Liver (tissue), 9 donors: ENCODE data around the gene TGFB1I1. TPM values are rescaled to one million over a fixed set of nuclear protein-coding genes. Genes with fewer than 3 reads are reported as not detected.

ENCODE experiments used
- DNase-seq: peaks from one replicate; pipeline ENCODE4 v3.0.0-alpha.2; 2017; ENCODE audit warnings: low spot score
- H3K27ac ChIP-seq, 2 donors: one replicate each; pipeline ENCODE4 v1.7.0; 2013; ENCODE audit warnings: inconsistent platforms in 2 of 2, low read length in 2 of 2, control low read depth in 1 of 2, low read depth in 1 of 2, mild to moderate bottlenecking in 1 of 2
- H3K27me3 ChIP-seq, 4 donors: one replicate each; pipeline versions ENCODE4 v1.6.1 to v1.7.0; 2013; ENCODE audit warnings: low read length in 3 of 4, inconsistent platforms in 1 of 4, mild to moderate bottlenecking in 1 of 4, moderate library complexity in 1 of 4; ENCODE audit not compliant: control insufficient read depth in 4 of 4, insufficient read depth in 4 of 4
- H3K36me3 ChIP-seq, 4 donors: one replicate each; pipeline versions ENCODE4 v1.6.1 to v1.7.0; 2013; ENCODE audit warnings: low read length in 3 of 4, mild to moderate bottlenecking in 3 of 4, low read depth in 1 of 4, moderate library complexity in 1 of 4; ENCODE audit not compliant: control insufficient read depth in 4 of 4, insufficient read depth in 3 of 4
- H3K4me1 ChIP-seq, 4 donors: one replicate each; pipeline versions ENCODE4 v1.6.1 to v1.7.0; 2013; ENCODE audit warnings: low read length in 3 of 4, mild to moderate bottlenecking in 3 of 4, moderate library complexity in 1 of 4; ENCODE audit not compliant: control insufficient read depth in 4 of 4, insufficient read depth in 4 of 4
- H3K4me3 ChIP-seq, 3 donors: one replicate each; pipeline versions ENCODE4 v1.6.1 to v1.7.0; 2013; ENCODE audit warnings: low read length in 3 of 3, control low read depth in 1 of 3, low read depth in 1 of 3, mild to moderate bottlenecking in 1 of 3
- H3K9ac ChIP-seq, 2 donors: one replicate each; pipeline ENCODE4 v1.7.0; 2013; ENCODE audit warnings: low read length in 2 of 2, mild to moderate bottlenecking in 2 of 2, moderate library complexity in 2 of 2, control low read depth in 1 of 2, low read depth in 1 of 2
- H3K9me3 ChIP-seq, 4 donors: one replicate each; pipeline versions ENCODE4 v1.6.1 to v1.7.0; 2013; ENCODE audit warnings: low read length in 3 of 4; ENCODE audit not compliant: control insufficient read depth in 4 of 4
- ATF3 ChIP-seq: IDR thresholded peaks from 2 replicates; pipeline ENCODE4 v1.6.1; 2016; ENCODE audit warnings: antibody characterized with exemption
- CTCF ChIP-seq: fragments of 150-350 bp; IDR thresholded peaks from 2 replicates; pipeline ENCODE4 v1.5.1; 2017; ENCODE audit warnings: improper control_type of control experiment, low read depth, low read length; ENCODE audit not compliant: missing input control
- EGR1 ChIP-seq, 2 donors: IDR thresholded peaks; 2 replicates each; pipeline ENCODE4 v1.6.1; 2016 to 2018; ENCODE audit warnings: antibody characterized with exemption in 2 of 2, low read depth in 2 of 2
- FOXA1 ChIP-seq: IDR thresholded peaks from 2 replicates; pipeline ENCODE4 v1.6.1; 2016; ENCODE audit warnings: antibody characterized with exemption
- FOXA2 ChIP-seq: IDR thresholded peaks from 2 replicates; pipeline ENCODE4 v1.6.1; 2016; ENCODE audit warnings: antibody characterized with exemption
- GABPA ChIP-seq, 2 donors: IDR thresholded peaks in 1 of 2; conservative IDR thresholded peaks in 1 of 2; 2 replicates each; pipeline ENCODE4 v1.6.1; 2016; ENCODE audit warnings: antibody characterized with exemption in 2 of 2, mild to moderate bottlenecking in 1 of 2, moderate library complexity in 1 of 2
- HNF4A ChIP-seq, 2 donors: conservative IDR thresholded peaks; 2 replicates each; pipeline ENCODE4 v1.6.1; 2016; ENCODE audit warnings: antibody characterized with exemption in 2 of 2, mild to moderate bottlenecking in 2 of 2
- HNF4G ChIP-seq: IDR thresholded peaks from 2 replicates; pipeline ENCODE4 v1.6.1; 2016; ENCODE audit warnings: antibody characterized with exemption
- JUND ChIP-seq, 2 donors: IDR thresholded peaks; 2 replicates each; pipeline ENCODE4 v1.6.1; 2016; ENCODE audit warnings: antibody characterized with exemption in 2 of 2
- MAX ChIP-seq: IDR thresholded peaks from 2 replicates; pipeline ENCODE4 v1.6.1; 2016; ENCODE audit warnings: antibody characterized with exemption
- RAD21 ChIP-seq, 2 donors: IDR thresholded peaks; 2 replicates each; pipeline ENCODE4 v1.6.1; 2016; ENCODE audit warnings: antibody characterized with exemption in 2 of 2, mild to moderate bottlenecking in 2 of 2
- REST ChIP-seq: IDR thresholded peaks from 2 replicates; pipeline ENCODE4 v1.6.1; 2016; ENCODE audit warnings: antibody characterized with exemption, mild to moderate bottlenecking
- RXRA ChIP-seq, 2 donors: IDR thresholded peaks; 2 replicates each; pipeline ENCODE4 v1.6.1; 2017 to 2018; ENCODE audit warnings: antibody characterized with exemption in 2 of 2, mild to moderate bottlenecking in 1 of 2
- TAF1 ChIP-seq: conservative IDR thresholded peaks from 2 replicates; pipeline ENCODE4 v1.6.1; 2016; ENCODE audit warnings: antibody characterized with exemption, mild to moderate bottlenecking
- YY1 ChIP-seq: IDR thresholded peaks from 2 replicates; pipeline ENCODE4 v1.6.1; 2016; ENCODE audit warnings: antibody characterized with exemption, mild to moderate bottlenecking
- ZBTB33 ChIP-seq: IDR thresholded peaks from 2 replicates; pipeline ENCODE4 v1.6.1; 2016; ENCODE audit warnings: antibody characterized with exemption
- WGBS: extraction: QIAGEN DNeasy Blood & Tissue Kit; methylation state at CpG from one replicate; pipeline ENCODE4 v1.1.7; 2013; 5-methylcytosine and 5-hydroxymethylcytosine counted together
- polyA plus RNA-seq, 2 donors: library from polyadenylated mRNA; stranded (reverse) in 1 of 2; unstranded in 1 of 2; fragments of 200-250 nt in 1 of 2; fragments of >200 nt in 1 of 2; fragmentation: Nextera tagmentation in 1 of 2; extraction: Ambion mirVana in 1 of 2; gene quantifications; one replicate each; pipeline versions ENCODE4 v1.2.1 to v1.2.3, GENCODE V29; 2013 to 2015
- total RNA-seq, 2 donors: library from RNA; depleted of rRNA; stranded (reverse); fragments of >200 nt; gene quantifications; one replicate each; pipeline ENCODE4 v1.2.3, GENCODE V29; 2014
- donor health status: healthy.
- donor health status: healthy.
- donor health status: healthy.
- donor health status: healthy.
- donor health status: healthy.

The TGFB1I1 gene
- total and polyA plus RNA-seq, 4 donors = 4.2 to 8.3 (median 5.8) TPM

GRCh38 chr16:31467151-31467773 is 4.7 kb upstream of the TGFB1I1 start:
- peaks cover 0 to 23% (median 3%) of the 10 kb centered on the region in 4 donors for H3K36me3 ChIP-seq
- no peak for TF ChIP-seq CTCF
- no peak for TF ChIP-seq EGR1 (IDR thresholded peaks at IDR 0.05; ENCODE audit: low read depth in 2 of 2)
- no peak for TF ChIP-seq REST
- TF ChIP-seq HNF4A (conservative IDR thresholded peaks at IDR 0.05) = no peak
- TF ChIP-seq JUND (IDR thresholded peaks at IDR 0.05) = no peak
- TF ChIP-seq RAD21 (IDR thresholded peaks at IDR 0.05) = no peak
- no peak for TF ChIP-seq YY1
- TF ChIP-seq ZBTB33 = no peak
- no peak for TF ChIP-seq FOXA2
- TF ChIP-seq RXRA (IDR thresholded peaks at IDR 0.05) = no peak
- peaks cover 4 to 20% (median 10%) of the 10 kb centered on the region in 4 donors for H3K4me1 ChIP-seq
- no peak overlapping the region for H3K27ac ChIP-seq
- 88% methylated on average over 5 of the region's 5 CpGs for WGBS
- H3K4me3 ChIP-seq = no peak overlapping the region
- H3K9me3 ChIP-seq = no peaks in the 10 kb centered on the region
- H3K9ac ChIP-seq = no peak overlapping the region
- no peak for DNase-seq
- H3K27me3 ChIP-seq = no peaks in the 10 kb centered on the region

GRCh38 chr16:31467858-31468257 is 4.1 kb upstream of the TGFB1I1 start:
- H3K36me3 ChIP-seq = peaks cover 0 to 23% (median 3%) of the 10 kb centered on the region in 4 donors
- no peak for DNase-seq
- no peak overlapping the region for H3K4me3 ChIP-seq
- WGBS = 95% methylated on average over 5 of the region's 5 CpGs
- H3K4me1 ChIP-seq = peaks cover 8 to 18% (median 11%) of the 10 kb centered on the region in 4 donors
- H3K27ac ChIP-seq = no peak overlapping the region
- H3K9me3 ChIP-seq = no peaks in the 10 kb centered on the region
- TF ChIP-seq FOXA1 (no peak), HNF4G (no peak), CTCF (no peak), MAX (no peak), FOXA2 (no peak), TAF1 (no peak), RXRA (IDR thresholded peaks at IDR 0.05) (no peak), GABPA (IDR thresholded peaks at IDR 0.05 in 1 of 2, conservative IDR thresholded peaks at IDR 0.05 in 1 of 2) (no peak), YY1 (no peak), ATF3 (no peak), HNF4A (conservative IDR thresholded peaks at IDR 0.05) (no peak), RAD21 (IDR thresholded peaks at IDR 0.05) (no peak)
- H3K9ac ChIP-seq = no peak overlapping the region
- H3K27me3 ChIP-seq = no peaks in the 10 kb centered on the region
